Uterus (tissue), 2 donors: ENCODE measurements around the gene HS6ST1.

Experiments used
- POLR2A ChIP-seq, 2 donors: fragments of 450-650 bp; IDR thresholded peaks; one replicate each; pipeline ENCODE4 v1.6.1; 2016; ENCODE audit warnings: antibody characterized with exemption in 2 of 2, mild to moderate bottlenecking in 1 of 2, moderate library complexity in 1 of 2
- TF ChIP-seq, protein P1 (sequence below), 4 experiments: fragments of 200-600 bp in 2 of 4; fragments of 450-650 bp in 2 of 4; sonication (generic) in 2 of 4; IDR thresholded peaks; one replicate each; pipeline ENCODE4 v1.5.1; 2016 to 2019; ENCODE audit warnings: antibody characterized with exemption in 4 of 4, mild to moderate bottlenecking in 2 of 4, moderate library complexity in 1 of 4

DNA sequence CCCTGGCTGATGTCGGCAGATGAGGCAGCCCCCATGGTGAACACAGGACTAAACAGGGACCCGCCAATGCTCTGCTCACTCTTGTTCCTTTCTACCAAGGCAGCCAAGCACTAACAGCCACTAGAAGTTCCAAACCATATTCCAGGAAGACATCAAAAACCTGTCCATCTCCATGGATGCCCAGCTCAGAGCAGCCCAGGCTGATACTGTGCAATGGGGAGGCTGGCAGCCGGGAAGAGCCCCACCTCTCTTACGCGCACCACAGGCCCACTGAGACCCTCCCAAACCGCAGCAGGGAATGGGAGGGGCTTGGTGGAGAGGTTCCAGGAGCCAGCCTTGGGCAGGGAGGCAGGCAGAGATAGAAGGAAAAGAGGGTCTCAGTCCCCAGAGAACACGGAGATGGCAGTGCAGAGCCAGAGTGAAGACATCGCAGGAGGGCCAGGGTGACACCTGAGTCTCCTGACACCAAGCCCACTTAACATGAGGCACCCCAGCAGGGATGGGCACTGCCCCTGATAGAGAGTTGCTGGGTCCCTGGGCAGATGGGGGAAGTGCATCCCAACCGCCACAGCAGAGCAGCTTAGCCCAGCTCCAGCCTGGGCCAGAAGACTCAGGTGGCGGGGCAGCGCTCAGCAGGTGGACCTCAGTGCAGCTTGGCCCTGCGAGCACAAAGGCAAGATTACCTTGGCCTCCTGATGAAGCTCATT is 3.4 kb downstream of the HS6ST1 start:
- TF ChIP-seq, protein P1, sequence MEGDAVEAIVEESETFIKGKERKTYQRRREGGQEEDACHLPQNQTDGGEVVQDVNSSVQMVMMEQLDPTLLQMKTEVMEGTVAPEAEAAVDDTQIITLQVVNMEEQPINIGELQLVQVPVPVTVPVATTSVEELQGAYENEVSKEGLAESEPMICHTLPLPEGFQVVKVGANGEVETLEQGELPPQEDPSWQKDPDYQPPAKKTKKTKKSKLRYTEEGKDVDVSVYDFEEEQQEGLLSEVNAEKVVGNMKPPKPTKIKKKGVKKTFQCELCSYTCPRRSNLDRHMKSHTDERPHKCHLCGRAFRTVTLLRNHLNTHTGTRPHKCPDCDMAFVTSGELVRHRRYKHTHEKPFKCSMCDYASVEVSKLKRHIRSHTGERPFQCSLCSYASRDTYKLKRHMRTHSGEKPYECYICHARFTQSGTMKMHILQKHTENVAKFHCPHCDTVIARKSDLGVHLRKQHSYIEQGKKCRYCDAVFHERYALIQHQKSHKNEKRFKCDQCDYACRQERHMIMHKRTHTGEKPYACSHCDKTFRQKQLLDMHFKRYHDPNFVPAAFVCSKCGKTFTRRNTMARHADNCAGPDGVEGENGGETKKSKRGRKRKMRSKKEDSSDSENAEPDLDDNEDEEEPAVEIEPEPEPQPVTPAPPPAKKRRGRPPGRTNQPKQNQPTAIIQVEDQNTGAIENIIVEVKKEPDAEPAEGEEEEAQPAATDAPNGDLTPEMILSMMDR (IDR thresholded peaks at IDR 0.05) = no peak
- TF ChIP-seq POLR2A (IDR thresholded peaks at IDR 0.05) = no peak
